Right renal pelvis (tissue), 4 donors: ENCODE measurements around the gene LYST. TPM values are rescaled to one million over a fixed set of nuclear protein-coding genes. Genes with fewer than 3 reads are reported as not detected.
"Not testable (repeated sequence)": the region's sequence is repeated elsewhere in the genome, so short reads cannot be mapped to it uniquely, and the experiment has no call there.

Source experiments
- DNase-seq, 4 donors: peaks; one replicate each; pipeline ENCODE4 v3.0.0-alpha.2; 2013; ENCODE audit warnings: low read depth in 4 of 4, low spot score in 3 of 4, missing footprints in 1 of 4
- polyA plus RNA-seq, 4 donors: library from polyadenylated mRNA; unstranded; fragments of 120-200 nt; gene quantifications; one replicate each; pipeline ENCODE4 v1.2.1, GENCODE V29; 2013; ENCODE audit not compliant: insufficient read length in 4 of 4

Gene LYST
- polyA plus RNA-seq, 4 donors = 10.7 to 14.6 (median 13.3) TPM

DNA sequence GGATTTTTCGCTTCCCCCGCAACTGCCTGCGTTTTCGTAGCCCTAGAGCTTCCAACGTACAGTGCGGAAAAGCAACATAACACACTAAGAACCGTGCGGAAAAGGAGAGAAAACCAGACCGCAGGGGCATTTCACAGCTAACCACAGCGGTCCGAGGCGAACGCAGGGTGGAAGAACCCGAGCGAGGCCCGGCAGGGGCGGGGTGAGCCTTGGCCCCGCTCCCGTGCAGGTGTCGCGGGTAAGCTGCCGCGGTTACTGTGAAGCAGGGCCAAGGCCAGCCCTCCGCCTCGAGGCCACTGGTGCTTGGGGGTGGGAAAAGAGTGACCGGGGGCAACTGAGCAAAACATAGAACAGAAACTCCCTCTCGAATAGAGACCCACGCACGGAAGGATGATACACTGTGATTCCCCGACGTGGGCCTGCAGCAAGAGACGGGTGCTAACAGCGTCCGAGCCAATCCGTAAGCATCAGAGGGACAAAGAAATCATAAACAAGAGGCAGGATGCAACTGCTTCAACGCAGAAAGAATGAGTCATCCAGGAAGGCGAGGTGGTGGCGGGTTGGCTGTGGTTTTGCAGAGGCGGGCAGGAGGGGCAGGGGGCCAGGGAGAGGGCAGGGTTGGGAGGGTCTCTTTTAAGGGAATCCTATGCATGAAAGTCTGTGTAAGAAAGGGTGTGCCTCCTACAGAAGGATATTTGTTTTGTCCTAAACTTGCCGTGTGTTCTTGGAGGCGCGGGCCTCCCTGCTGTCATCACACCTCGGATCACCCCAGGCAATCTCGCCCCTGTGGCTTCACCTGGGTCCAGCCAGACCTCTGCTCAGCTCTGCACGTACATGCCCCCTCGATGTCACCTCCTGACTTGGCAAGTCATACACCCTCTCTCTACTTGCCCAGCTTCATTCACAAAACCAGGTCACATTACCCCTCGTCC, 224.4 kb downstream of the LYST start:
- DNase-seq = no peak

DNA sequence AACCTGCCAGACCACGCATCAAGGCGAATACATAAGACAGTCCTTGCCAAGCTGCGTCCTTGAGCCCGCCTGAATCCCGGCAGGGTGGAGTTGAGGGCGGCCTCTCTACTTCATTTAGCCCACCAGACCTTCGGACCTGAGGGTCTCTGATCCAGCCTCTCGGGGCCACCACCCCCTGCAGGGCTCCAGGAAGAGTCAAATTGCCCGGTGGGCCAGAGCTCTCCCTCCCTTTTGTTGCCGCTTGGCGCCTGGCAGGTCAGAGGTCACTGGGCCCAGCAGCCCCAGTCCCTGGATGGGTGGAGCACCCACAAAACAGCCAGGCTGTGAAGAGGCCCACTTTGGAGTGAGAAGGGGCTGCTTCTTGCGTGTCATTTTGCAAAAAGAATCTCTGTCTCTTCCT, 226.1 kb downstream of the LYST start:
- no peak for DNase-seq

DNA sequence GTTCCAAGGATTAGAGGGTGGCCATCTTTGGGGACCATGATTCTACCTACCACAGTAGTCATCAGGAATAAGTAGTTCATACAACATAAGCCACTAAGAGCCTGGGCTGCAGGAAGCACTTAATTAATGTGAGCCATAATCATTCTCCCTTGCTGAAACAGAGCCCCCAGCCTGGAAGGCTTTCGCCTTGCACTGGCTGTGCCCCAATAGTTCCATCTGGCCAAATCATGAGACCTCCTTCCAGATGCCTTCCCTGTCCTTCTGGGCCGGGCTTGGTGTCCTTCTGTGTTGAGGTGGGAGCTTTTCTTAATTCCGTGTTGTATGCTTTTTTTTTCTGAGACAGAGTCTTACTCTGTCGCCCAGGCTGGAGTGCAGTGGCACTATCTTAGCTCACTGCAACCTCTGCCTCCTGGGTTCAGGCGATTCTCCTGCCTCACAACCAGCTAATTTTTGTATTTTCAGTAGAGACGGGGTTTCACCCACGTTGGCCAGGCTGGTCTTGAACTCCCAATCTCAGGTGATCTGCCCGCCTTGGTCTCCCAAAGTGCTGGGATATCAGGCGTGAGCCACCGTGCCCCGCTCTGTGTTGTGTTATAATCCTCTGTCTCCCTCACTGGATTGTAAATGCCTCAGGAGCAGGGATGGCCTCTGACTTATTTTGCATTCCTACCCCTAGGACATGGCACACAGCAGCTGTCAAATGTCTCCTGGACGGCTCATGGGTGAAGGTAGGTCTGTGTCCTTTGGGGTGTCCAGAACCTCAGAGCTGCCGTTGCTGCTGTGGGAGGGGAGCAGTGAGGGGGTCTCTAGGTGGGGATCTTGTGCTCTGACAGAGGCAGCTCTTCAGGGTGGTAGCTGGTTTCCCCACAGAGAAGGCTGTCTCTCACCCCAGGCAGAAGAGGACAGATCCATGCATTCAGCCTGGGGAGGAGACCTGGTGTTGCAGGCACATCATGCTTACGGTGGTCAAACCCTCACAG, 227.2 kb downstream of the LYST start:
- no peak for DNase-seq

DNA sequence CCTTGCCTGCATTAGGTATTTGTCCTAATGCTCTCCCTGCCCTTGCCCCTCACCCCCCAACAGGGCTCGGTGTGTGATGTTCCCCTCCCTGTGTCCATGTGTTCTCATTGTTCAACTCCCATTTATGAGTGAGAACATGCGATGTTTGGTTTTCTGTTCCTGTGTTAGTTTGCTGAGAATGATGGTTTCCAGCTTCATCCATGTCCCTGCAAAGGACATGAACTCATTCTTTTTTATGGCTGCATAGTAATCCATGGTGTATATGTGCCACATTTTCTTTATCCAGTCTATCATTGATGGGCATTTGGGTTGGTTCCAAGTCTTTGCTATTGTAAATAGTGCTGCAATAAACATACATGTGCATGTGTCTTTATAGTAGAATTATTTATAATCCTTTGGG, 228.1 kb downstream of the LYST start:
- not testable (repeated sequence) for DNase-seq

DNA sequence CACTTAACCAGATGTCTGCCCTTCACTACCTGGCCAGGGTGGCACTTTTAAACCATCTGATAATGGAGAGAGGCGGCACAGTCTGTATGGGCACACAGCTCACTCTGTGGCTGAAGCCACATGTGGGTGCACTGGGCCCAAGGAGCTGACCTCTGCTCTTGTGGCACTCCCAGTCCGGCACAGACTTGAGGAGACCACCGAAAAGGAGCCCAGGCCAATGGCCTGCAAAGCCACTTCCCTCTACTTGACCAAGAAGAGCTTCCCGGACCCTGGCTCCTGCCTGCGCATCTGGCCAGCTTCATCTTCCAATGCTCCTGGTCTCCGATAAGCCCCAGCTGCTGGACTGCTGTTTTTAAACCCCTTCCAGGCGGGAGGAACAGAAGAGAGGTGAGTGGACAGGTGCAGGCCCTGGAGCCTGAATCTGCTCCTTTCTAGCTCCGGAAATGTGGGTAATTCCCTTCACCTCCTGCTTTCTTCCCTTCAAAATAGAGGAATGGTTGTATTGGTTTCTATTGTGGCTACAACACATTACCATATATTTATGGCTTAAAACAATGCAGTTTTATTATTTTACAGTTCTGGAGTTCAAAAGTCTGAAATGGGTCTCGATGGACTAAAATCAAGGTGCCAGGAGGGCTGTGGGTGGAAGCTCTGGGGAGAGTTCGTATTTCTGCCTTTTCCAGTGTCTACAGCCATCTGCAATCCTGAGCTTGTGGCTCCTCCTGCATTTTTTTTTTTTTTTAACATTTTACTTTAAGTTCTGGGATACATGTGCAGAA, 228.8 kb downstream of the LYST start:
- DNase-seq = no peak

DNA sequence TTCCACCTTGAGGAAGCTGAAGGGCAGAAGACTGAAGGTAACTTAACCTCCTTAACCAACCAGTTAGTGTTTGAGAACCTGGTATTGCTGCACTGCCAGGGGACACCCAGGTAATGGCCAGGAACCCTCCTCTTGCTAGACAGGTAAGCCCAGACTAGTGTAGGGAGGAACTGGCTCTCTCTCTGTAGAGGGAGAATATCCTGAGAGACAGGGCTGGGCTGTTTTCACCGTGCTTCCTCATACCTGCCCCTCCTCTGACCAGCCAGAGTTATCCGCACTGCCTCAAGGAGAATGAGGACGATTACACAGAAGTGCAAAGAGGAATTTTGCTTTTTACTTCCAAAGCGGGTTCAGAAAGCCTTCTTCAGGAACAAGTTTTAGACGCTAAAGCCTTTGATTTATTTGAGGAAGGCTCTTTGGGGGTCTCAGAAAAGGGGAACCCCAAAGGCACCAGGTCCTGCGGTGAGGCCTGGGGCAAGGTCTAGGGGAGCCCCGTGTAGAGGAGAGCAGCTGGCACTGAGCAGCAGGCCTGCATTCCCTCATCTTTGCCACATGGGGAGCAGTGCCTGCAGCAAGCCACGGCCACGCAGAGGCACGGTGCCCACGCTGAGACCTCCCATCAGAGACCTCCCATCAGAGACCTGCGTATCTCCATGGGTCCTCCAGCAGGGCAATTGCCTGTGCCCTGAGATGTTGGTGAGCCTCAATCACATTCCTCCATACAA, 230.6 kb downstream of the LYST start:
- DNase-seq = no peak

DNA sequence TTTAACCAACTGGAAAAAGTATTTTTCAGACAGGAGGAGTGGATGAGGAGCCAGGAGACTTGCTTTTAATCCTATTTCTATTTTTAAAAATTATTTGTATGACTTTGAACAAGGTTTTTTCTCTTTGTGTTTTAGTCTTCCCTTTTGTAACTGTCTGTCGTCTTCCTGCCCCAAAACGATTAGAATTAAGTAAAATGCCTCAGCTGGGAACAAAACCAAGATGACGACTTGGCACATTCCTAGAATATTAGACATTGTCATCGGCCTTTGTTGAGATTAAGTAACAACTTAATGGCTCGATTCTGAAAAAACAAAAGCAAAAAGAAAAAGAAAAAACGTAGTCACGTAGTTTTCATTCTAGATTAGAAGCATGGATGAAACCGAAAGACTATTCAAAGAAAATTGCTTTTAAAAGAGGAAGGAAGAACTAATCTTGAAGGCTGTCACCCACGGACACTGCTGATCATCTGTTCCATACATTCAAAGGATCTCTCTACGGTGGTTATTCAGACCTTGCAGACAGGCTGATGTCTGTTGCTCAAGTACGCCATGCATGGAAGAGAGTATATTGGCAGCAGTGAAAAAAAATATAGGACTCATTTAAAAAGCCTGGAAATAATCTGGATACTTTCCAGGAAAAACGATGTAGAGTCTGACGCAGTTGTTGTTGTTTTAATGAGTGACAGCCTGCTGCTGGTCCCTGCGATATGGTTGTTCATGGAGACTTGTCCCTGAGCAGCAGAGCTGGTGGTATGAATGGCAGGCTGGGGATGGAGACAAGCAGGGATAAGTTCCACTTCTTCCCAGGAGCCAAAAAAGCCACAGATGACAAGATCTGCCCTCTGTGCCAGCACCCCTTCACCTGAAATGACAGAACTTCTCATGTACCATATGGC, 234.0 kb downstream of the LYST start:
- DNase-seq = no peak

DNA sequence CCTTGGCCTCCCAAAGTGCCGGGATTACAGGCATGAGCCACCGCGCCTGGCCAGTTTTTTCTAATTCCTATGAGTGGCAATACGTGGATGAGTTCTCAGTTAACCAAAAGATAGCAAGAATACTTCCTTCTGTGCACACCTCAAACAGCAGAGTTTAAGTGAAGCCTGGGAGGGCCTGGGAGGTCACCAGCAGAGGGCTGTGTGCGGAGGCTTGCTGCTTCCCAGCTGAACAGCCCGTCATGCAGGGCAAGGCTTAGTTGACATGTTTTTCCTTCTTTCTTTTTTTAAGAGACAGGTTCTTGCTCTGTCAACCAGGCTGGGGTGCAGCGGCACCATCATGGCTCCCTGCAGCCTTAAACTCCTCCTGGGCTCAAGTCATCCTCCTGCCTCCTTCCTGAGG, 234.9 kb downstream of the LYST start:
- no peak for DNase-seq

DNA sequence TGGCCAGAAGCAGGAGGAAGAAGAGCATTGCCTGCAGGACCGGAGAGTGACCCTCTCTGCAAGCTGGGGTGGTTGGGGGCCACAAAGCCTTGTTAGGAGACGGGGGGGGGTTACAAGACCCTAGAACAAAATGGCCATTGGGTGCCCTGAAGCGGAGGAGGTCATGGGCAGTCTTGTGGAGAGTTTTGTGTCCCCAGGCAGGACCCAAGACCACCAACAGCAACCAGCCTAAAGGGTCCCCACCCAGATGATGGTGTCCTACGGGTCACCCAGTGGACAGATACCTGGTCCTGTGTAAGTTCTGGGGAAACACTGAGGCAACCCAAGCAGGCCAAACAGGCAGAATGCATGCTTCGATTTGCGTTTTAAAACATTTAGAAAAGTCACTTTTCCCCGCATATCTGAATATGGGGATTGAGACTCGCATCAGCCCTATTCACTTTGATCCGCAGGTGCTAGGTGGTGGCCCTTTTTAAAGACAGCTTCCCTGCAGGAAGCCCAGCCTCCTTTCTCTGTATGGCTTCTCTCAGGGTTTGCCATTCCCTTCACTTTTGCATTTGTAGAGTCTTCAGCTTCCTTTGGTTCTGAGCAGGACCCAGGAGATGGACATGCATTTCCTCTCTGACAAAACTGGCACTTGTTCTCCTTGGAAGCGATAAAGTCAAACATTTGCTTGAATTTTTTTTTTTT, 238.2 kb downstream of the LYST start:
- no peak for DNase-seq

DNA sequence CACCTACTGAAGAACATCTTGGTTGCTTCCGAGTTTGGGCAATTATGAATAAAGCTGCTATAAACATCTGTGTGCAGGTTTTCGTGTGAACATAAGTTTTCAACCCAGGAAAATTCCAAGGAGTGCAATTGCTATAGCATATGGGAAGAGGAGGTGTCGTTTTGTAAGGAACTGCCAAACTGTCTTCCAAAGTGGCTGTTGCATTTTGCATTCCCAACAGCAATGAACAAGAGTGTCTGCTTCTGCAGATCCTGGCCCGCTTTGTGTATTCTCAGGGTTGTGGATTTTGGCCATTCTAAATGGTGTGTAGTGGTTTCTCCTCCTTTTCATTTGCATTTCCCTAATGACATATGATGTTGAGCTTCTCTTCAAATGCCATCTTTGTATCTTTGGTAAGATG, 240.9 kb downstream of the LYST start:
- DNase-seq = no peak

DNA sequence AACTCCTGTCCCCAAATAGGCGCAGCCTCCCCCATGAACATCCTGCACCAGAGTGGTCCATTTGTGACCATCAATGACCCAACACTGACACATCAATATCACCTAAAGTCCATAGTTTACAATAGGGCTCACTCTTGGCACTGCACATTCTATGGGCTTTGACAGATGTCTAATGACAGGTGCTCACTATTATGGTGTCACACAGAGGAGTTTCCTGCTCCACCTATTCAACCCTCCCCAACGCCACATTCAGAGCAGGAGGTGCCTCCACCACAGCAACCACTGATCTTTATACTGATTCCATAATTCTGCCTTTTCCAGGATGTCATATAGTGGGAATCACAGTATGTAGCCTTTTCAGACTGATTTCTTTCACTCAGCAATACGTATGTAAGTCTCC, 241.4 kb downstream of the LYST start:
- DNase-seq = no peak

DNA sequence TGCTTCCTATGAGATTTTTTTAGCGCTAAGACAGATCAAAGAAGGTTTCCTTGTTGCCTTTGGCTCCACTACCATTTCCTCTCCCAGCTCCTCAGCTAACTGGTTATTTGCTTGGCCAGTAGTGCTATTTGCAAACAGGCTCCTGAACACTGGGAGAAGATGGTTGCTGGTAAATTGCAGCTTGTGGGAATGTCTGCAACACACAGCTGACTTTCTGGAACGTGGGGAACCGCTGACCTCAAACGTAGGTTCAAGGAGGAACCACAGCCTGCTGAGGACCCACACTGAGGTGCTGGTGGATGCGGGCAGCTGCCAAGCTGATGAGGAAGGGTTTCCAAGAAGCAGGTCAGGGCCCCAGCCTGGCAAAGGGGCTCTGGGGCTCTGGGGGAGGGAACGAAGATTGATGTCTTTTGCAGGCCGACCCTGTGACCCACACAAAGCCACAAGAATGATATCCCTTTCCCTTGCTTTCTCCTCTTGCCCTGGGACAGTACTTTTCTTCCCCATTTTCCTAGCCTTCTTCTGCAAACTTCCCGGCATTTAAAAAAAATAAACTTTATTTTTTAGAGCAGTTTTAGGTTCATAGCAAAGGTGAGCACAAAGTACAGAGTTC, 241.9 kb downstream of the LYST start:
- no peak for DNase-seq

DNA sequence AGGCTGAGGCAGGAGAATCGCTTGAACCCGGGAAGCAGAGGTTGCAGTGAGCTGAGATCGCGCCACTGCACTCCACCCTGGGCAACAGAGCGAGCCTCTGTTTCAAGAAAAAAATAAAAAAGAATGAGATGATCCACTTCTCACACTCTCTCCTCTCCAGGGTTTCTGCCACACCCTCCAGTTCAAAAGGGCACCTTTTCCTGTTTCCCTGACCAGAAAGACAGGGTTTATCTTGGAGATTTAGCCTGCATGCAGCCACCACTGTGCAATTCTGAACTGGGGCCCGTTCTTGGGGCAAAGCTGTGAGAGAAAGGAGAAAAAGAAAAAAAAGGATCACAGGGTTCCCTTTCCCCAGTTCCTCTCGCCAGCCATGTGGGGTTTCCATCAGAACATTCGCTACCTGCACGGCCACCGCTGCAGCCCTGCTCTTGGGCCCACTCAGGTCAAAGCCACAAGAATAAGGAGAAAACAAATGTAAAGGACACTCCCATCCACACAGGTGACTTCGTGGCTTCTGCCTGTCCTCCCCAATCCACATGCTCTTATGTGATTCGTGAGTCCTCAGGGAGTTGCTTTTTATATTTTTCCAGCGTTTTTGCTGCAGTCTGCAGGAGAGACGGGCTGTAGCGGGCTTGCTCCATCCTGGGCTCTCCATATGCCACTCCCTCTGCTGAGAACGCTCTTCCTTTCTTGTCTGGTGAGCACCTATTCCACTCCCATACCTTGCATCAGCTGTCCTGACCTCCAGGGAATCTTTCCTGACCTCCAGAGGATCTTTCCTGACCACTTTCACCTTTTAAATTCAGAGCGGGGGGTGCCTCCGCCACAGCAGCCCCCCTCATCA, 243.5 kb downstream of the LYST start:
- no peak for DNase-seq

DNA sequence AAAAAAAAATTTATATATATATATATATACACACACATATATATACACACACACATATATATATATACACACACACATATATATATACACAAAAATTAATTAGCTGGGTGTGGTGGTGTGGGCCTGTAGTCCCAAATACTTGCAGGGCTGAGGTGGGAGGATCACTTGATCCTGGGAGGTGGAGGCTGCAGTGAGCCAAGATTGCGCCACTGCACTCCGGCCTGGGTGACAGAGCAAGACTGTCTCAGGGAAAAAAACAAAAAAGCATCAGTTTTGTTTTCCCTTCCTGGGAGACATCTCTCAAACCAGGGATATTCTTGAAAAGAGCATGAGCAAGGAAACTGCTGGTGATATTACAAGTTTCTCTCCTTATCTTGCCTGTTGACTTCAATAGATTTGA, 247.6 kb downstream of the LYST start:
- DNase-seq = not testable (repeated sequence)

DNA sequence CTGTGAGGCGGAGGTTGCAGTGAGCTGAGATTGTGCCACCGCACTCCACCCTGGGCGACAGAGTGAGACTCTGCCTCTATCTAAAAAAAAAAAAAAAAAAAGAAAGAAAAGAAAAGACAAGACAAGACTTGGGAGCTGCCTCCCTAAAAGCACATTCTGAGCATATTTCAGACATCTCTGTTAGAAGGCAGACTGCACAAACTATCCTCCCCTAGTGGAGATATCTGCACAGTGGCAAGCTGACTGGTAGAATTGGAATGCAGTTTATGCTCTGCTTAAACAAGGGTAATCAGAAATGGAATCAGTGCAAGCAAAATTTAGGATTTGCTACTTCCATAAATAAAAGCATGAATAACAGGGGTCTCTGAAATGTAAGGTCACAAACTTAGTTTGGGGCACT, 248.9 kb downstream of the LYST start:
- no peak for DNase-seq

DNA sequence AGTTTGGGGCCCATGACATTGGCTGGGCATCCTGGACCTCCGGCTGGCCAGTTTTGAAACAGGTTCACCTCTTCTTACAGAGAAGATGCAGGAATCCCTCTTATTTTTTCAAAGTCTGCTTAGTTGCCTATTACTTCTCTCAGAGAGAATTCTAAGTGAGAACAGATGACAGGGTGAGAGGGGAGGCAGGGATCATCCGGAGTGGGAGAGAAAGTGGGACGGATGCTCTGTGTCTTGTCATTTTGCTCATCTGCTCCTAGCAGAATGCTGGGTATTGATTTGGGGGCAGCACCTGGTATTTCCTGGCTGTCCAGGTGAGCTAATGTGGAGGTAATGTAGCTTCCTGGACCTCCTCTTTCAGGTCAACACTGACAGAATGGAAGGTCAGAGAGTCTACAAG, 249.6 kb downstream of the LYST start:
- DNase-seq = no peak

DNA sequence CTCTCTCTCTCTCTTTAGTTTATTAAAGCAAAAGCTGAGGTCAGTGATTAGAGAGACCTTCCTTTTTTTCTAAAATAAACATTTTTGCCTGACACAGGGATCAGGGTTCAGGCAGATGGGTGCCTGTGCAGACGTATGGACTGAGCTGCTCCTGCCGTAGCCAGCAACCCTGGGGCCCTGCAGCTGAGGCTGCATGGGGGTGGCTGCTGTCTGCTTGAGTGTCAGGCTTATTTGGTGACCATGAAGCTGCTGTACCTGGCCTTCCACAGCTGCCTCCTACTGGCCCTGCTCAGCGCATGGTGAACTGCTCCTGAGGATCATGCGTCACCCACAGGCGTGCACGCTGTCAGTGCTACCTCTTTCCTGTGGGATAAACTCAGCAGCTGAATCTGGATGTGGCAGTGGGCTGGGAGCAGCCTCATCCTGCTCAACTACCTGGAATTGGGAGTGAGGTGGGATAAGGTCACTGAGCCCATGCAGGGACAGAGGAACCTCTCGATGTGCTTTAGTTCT, 252.2 kb downstream of the LYST start:
- no peak for DNase-seq
